GM12874 (cell line): ENCODE data around the gene TMEM222.

Experiments
- CTCF ChIP-seq: IDR thresholded peaks from 2 replicates; pipeline ENCODE4 v1.5.1; 2011; ENCODE audit warnings: low read depth, mild to moderate bottlenecking, control low read depth, low read length, moderate library complexity; ENCODE audit not compliant: insufficient read depth

The TMEM222 gene

GRCh38 chr1:27374362-27375086 lies 52.6 kb downstream of the TMEM222 start, which contains the start of gene FCN3:
Gene FCN3 (minus strand): TSS chr1:27374824. CDS start chr1:27374818, 6 bp downstream.
- TF ChIP-seq CTCF: no peak

GRCh38 chr1:27377760-27378495 lies 56.0 kb downstream of the TMEM222 start:
- no peak for TF ChIP-seq CTCF

GRCh38 chr1:27379564-27380122 lies 57.7 kb downstream of the TMEM222 start:
- TF ChIP-seq CTCF: no peak

- TF ChIP-seq CTCF: no peak
Measured at GRCh38 chr1:27380224-27380623, 58.3 kb downstream of the TMEM222 start.

- no peak for TF ChIP-seq CTCF
Measured at GRCh38 chr1:27380766-27381733, 59.1 kb downstream of the TMEM222 start.

- no peak for TF ChIP-seq CTCF
Measured at GRCh38 chr1:27381969-27382762, 60.2 kb downstream of the TMEM222 start.
